Measurements from ENCODE around the gene ABCE1.

ABCE1 gene

GRCh38 chr4:145178740-145179280 is 80.7 kb downstream of the ABCE1 start:
- FAIRE-seq, result no peak
